AG04449 (cell line): ENCODE measurements around the gene MLLT10.

Experiments
- CTCF ChIA-PET: fragments of 350-600 bp; formaldehyde crosslinking; extraction: SDS; loops from one replicate; lab custom pipeline; 2021; ENCODE audit warnings: antibody characterized with exemption; lab: Yijun Ruan, JAX
- POLR2A ChIA-PET: fragments of 400-600, 350-600 bp; formaldehyde crosslinking; extraction: SDS; loops from one replicate; lab custom pipeline; 2020; ENCODE audit warnings: antibody characterized with exemption, inconsistent platforms; lab: Yijun Ruan, JAX
- DNase-seq: peaks from one replicate; pipeline ENCODE4 v3.0.0-alpha.2; 2010; ENCODE audit warnings: low read depth, low spot score
- H3K4me3 ChIP-seq: 2 replicates; pipeline ENCODE4 v1.5.1; 2011; ENCODE audit warnings: low read depth, mild to moderate bottlenecking, control low read depth, low read length
- TF ChIP-seq, protein P1 (sequence below): IDR thresholded peaks from one replicate; pipeline ENCODE4 v1.5.1; 2011; ENCODE audit warnings: mild to moderate bottlenecking, moderate library complexity, low read length, control low read depth, inconsistent platforms; ENCODE audit not compliant: insufficient read depth; ENCODE audit errors: missing control alignments

The MLLT10 gene

DNA sequence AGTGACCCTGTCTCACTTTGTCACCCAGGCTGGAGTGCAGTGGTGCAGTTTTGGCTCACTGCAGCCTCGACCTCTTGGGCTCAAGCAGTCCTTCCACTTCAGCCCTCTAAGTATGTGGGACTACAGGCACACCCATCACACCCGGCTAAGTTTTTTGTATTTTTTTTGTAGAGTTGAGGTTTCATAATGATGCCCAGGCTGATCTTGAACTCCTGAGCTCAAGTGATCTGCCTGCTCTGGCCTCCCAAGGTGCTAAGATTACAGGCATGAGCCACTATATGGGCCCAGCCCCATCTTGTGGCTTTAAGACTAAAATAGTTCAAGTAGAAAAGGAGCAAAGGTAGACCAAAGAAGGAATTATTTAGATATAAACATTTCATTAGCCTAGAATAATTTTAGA lies 65.5 kb downstream of the MLLT10 start:
- CTCF ChIA-PET = no interaction called here
- no peak overlapping the region for H3K4me3 ChIP-seq
- no peak for DNase-seq
- TF ChIP-seq, protein P1, sequence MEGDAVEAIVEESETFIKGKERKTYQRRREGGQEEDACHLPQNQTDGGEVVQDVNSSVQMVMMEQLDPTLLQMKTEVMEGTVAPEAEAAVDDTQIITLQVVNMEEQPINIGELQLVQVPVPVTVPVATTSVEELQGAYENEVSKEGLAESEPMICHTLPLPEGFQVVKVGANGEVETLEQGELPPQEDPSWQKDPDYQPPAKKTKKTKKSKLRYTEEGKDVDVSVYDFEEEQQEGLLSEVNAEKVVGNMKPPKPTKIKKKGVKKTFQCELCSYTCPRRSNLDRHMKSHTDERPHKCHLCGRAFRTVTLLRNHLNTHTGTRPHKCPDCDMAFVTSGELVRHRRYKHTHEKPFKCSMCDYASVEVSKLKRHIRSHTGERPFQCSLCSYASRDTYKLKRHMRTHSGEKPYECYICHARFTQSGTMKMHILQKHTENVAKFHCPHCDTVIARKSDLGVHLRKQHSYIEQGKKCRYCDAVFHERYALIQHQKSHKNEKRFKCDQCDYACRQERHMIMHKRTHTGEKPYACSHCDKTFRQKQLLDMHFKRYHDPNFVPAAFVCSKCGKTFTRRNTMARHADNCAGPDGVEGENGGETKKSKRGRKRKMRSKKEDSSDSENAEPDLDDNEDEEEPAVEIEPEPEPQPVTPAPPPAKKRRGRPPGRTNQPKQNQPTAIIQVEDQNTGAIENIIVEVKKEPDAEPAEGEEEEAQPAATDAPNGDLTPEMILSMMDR = no peak
- POLR2A ChIA-PET = no interaction called here

DNA sequence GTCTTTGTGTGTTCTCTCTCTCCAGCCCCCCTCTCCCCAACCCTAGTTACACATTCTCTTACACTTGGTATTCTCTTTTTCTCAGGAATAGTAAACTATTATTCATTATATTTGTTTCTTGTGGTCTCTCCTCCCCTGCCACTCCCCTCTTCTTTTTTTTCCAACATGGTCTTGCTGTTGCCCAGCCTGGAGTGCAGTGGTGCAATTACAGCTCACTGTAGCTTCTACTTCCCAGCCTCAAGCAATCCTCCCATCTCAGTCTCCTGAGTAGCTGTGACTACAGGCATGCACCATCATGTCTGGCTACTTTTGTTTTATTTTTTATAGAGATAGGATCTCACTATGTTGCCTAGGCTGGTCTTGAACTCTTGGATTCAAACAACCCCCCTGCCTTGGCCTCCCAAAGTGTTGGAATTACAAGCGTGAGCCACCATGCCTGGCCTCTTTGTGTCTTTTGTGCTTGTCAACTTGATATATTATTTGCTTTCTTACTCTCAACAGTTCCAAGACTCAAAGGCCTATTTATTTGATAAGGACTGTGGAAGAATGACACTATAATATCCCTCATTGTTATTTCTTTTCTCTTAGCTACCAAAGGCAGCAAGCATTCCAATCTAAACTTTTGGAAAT lies 66.9 kb downstream of the MLLT10 start:
- TF ChIP-seq, protein P1 = no peak
- POLR2A ChIA-PET = no interaction called here
- no peak for DNase-seq
- CTCF ChIA-PET = no interaction called here
- no peak overlapping the region for H3K4me3 ChIP-seq

DNA sequence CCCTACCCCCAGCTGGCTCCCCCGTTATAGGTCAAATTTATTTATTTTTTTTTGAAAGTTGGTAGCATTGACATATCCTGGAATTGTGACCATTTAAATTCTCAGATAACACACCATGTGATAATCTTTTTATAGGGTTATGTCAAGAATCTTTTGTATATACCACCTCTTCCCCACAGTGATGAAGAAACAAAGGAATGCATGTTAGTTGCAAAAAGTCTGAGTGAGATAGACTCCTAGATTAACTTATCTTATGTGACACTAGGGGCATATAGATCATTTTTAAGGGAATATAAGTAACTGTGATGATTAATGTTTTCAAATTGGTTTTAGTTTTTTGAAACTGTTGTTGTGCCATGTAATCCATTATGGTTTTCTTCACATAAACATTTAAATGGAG lies 68.3 kb downstream of the MLLT10 start:
- CTCF ChIA-PET = no interaction called here
- TF ChIP-seq, protein P1 = no peak
- POLR2A ChIA-PET = no interaction called here
- DNase-seq = no peak
- no peak overlapping the region for H3K4me3 ChIP-seq

DNA sequence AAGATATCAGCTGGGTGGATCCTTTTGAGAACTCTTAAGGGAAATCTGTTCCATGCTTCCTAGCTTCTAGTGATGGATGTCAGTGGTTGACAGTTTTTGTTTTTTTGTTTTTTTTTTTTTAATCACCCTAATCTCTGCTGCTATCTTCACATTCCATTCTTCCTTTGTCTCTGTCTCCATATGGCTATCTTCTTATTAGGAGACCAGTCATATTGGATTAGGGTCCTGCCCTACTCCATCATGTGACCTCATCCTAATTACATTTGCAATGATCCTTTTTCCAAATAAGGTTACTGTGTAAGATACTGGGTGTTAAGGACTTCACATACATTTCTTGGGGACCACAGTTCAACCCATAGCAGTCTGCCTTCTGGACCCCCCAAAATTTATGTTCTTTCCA lies 69.7 kb downstream of the MLLT10 start:
- no peak overlapping the region for H3K4me3 ChIP-seq
- POLR2A ChIA-PET = no interaction called here
- CTCF ChIA-PET = interaction anchor here (0.6 kb wide), 1 partner anchor 14 kb away, joined by 4 read pairs; no protein-coding TSS in a partner anchor
- DNase-seq = no peak
- TF ChIP-seq, protein P1 = no peak

DNA sequence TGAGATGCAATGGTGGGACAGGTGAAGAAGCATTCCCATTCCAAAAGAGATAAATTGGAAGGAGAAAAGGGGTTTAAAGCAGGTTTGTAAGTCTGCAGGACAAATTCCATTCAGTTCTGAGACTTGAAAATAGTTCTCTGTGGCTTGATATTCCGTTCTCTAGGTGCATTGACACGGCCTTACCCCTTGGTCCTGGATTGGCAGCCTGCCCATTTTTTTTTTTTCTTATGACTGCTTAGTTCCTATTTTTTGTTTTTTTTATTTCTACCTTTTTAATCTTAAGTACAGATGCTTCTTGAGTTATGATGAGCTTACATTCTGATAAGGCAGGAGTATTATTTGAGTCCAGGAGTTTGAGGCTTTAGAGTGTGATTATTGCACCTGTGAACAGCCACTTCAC lies 70.6 kb downstream of the MLLT10 start:
- CTCF ChIA-PET = no interaction called here
- TF ChIP-seq, protein P1 = no peak
- POLR2A ChIA-PET = no interaction called here
- H3K4me3 ChIP-seq = no peak overlapping the region
- DNase-seq = no peak

DNA sequence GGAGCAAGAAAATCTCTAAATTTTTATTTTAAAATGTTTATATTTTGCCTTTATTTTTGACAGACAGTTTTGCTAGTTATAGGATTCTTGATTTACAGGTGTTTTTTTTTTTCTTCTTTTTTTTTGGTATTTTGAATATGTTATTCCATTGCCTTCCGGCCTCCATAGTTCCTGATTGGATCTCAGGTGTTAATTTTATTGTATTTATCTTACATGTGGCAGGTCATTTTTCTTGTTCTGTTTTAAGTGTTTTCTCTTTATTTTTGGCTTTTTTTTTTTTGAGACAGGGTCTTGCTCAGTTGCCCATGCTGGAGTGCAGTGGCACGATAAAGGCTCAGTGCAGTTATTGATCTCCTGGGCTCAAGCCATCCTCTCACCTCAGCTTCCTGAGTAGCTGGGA lies 73.9 kb downstream of the MLLT10 start:
- DNase-seq = no peak
- TF ChIP-seq, protein P1 = no peak
- POLR2A ChIA-PET = no interaction called here
- CTCF ChIA-PET = interaction anchor here (0.8 kb wide), 1 partner anchor 125 kb away, joined by 3 read pairs; no protein-coding TSS in a partner anchor
- no peak overlapping the region for H3K4me3 ChIP-seq
